GM18520 (cell line): ENCODE measurements around the gene GPR39.
"Not testable (repeated sequence)": the region's sequence is repeated elsewhere in the genome, so short reads cannot be mapped to it uniquely, and the experiment has no call there.

Experiments
- ATAC-seq: cut with Tn5 transposase; IDR thresholded peaks from one replicate; pipeline ENCODE4 v1.9.1; 2021; ENCODE audit not compliant: unreplicated experiment

Gene GPR39

GRCh38 chr2:132416723-132417395, at the start of gene GPR39:
TSS of gene GPR39 (plus strand) at chr2:132416805.
- no peak for ATAC-seq

GRCh38 chr2:132368191-132368590, 48.4 kb upstream of the GPR39 start:
- no peak for ATAC-seq

GRCh38 chr2:132372276-132372675, 44.3 kb upstream of the GPR39 start:
- ATAC-seq = no peak

GRCh38 chr2:132373391-132374135, 43.0 kb upstream of the GPR39 start:
- no peak for ATAC-seq

GRCh38 chr2:132374151-132374550, 42.5 kb upstream of the GPR39 start:
- ATAC-seq = no peak

- no peak for ATAC-seq
Measured at GRCh38 chr2:132374551-132374950, 42.1 kb upstream of the GPR39 start.

- no peak for ATAC-seq
Measured at GRCh38 chr2:132374961-132375360, 41.6 kb upstream of the GPR39 start.

- no peak for ATAC-seq
Measured at GRCh38 chr2:132381376-132381775, 35.2 kb upstream of the GPR39 start.

GRCh38 chr2:132383956-132384355, 32.6 kb upstream of the GPR39 start:
- ATAC-seq = no peak

- no peak for ATAC-seq
Measured at GRCh38 chr2:132384491-132385151, 32.0 kb upstream of the GPR39 start.

GRCh38 chr2:132387126-132387525, 29.5 kb upstream of the GPR39 start:
- no peak for ATAC-seq

GRCh38 chr2:132390076-132390475, 26.5 kb upstream of the GPR39 start:
- no peak for ATAC-seq

- no peak for ATAC-seq
Measured at GRCh38 chr2:132391378-132391777, 25.2 kb upstream of the GPR39 start.

- ATAC-seq = no peak
Measured at GRCh38 chr2:132392221-132392620, 24.4 kb upstream of the GPR39 start.

- no peak for ATAC-seq
Measured at GRCh38 chr2:132392879-132393278, 23.7 kb upstream of the GPR39 start.

GRCh38 chr2:132397042-132397441, 19.6 kb upstream of the GPR39 start:
- not testable (repeated sequence) for ATAC-seq

GRCh38 chr2:132400169-132400900, 16.3 kb upstream of the GPR39 start:
- ATAC-seq = no peak

GRCh38 chr2:132400901-132401240, 15.7 kb upstream of the GPR39 start:
- ATAC-seq = no peak

- ATAC-seq = no peak
Measured at GRCh38 chr2:132401326-132401725, 15.3 kb upstream of the GPR39 start.

GRCh38 chr2:132403146-132403545, 13.5 kb upstream of the GPR39 start:
- ATAC-seq = no peak

- no peak for ATAC-seq
Measured at GRCh38 chr2:132404056-132404455, 12.5 kb upstream of the GPR39 start.
